Measurements from ENCODE around the gene UBR4. TPM values are rescaled to one million over a fixed set of nuclear protein-coding genes. Genes with fewer than 3 reads are reported as not detected.

UBR4 gene
- total and polyA plus RNA-seq, 11 donors: 44.8 to 150 (median 87.2) TPM

GRCh38 chr1:19208710-19209438 lies 1.2 kb downstream of the UBR4 start:
- Histone ChIP-seq H3K27me3 (no peaks in the 10 kb centered on the region), H3K36me3 (peaks cover 0 to 14% (median 7%) of the 10 kb centered on the region in 9 donors), H3K27ac (peak overlapping the region in 11 of 12 donors; percentile 87 to 98 (median 95)), H3K4me1 (peaks cover 10 to 83% (median 66%) of the 10 kb centered on the region in 12 donors), H3K9me3 (no peaks in the 10 kb centered on the region), H3K4me3 (peak overlapping the region; percentile 69 to 95 (median 86))
- 15 to 19% (median 19%) methylated on average over 8 of the region's 8 CpGs for whole genome bisulfite sequencing, 4 donors
- DNase-seq: no peak
- no peak for TF ChIP-seq CTCF (IDR thresholded peaks at IDR 0.05)
- no peak for TF ChIP-seq POLR2A (IDR thresholded peaks at IDR 0.05)
- intact Hi-C loops (cut with DNase I): loop anchor here in 1 of 10 donors (5.0 kb wide), 1 partner anchor 33 kb away; no protein-coding TSS in a partner anchor
- no peak for ATAC-seq

- no peak for DNase-seq
- peaks cover 10 to 88% (median 77%) of the 10 kb centered on the region in 12 donors for H3K4me1 ChIP-seq
- peaks cover 0 to 2% (median 0%) of the 10 kb centered on the region in 9 donors for H3K36me3 ChIP-seq
- peak overlapping the region in 1 of 12 donors; percentile 98 for H3K27ac ChIP-seq
- 27 to 38% (median 34%) methylated on average over 3 of the region's 3 CpGs for WGBS, 4 donors
- no peaks in the 10 kb centered on the region for H3K9me3 ChIP-seq
- TF ChIP-seq CTCF (IDR thresholded peaks at IDR 0.05) (no peak), POLR2A (IDR thresholded peaks at IDR 0.05) (no peak)
- H3K4me3 ChIP-seq: no peak overlapping the region
- no peaks in the 10 kb centered on the region for H3K27me3 ChIP-seq
- ATAC-seq: no peak
- intact Hi-C loops (cut with DNase I): loop anchor here in 1 of 10 donors (5.0 kb wide), 1 partner anchor 35 kb away; no protein-coding TSS in a partner anchor
Measured at GRCh38 chr1:19206947-19207346, 3.1 kb downstream of the UBR4 start.

GRCh38 chr1:19205845-19206244 lies 4.2 kb downstream of the UBR4 start:
- ATAC-seq: no peak
- Histone ChIP-seq H3K9me3 (no peaks in the 10 kb centered on the region), H3K27me3 (no peaks in the 10 kb centered on the region), H3K4me3 (no peak overlapping the region), H3K4me1 (peaks cover 6 to 87% (median 72%) of the 10 kb centered on the region in 12 donors), H3K36me3 (peaks cover 0 to 9% (median 7%) of the 10 kb centered on the region in 9 donors), H3K27ac (peak overlapping the region in 2 of 12 donors; percentile 9 to 11)
- WGBS, 4 donors: 38 to 48% (median 44%) methylated on average over 5 of the region's 5 CpGs
- intact Hi-C loops (cut with DNase I): loop anchor here in 1 of 10 donors (5.0 kb wide), 1 partner anchor 36 kb away; no protein-coding TSS in a partner anchor
- no peak for DNase-seq
- TF ChIP-seq CTCF (IDR thresholded peaks at IDR 0.05): no peak
- TF ChIP-seq POLR2A (IDR thresholded peaks at IDR 0.05): no peak

- peaks cover 0 to 14% (median 11%) of the 10 kb centered on the region in 9 donors for H3K36me3 ChIP-seq
- DNase-seq: no peak
- no peak for ATAC-seq
- H3K4me3 ChIP-seq: no peak overlapping the region
- no peaks in the 10 kb centered on the region for H3K27me3 ChIP-seq
- peak overlapping the region in 2 of 12 donors; percentile 9 to 11 for H3K27ac ChIP-seq
- intact Hi-C loops (cut with DNase I): loop anchor here in 1 of 10 donors (5.0 kb wide), 1 partner anchor 37 kb away; no protein-coding TSS in a partner anchor
- H3K4me1 ChIP-seq: peaks cover 3 to 89% (median 69%) of the 10 kb centered on the region in 12 donors
- WGBS, 4 donors: 80 to 97% (median 97%) methylated on average over 1 of the region's 1 CpG
- no peaks in the 10 kb centered on the region for H3K9me3 ChIP-seq
- TF ChIP-seq POLR2A (IDR thresholded peaks at IDR 0.05) (no peak), CTCF (IDR thresholded peaks at IDR 0.05) (no peak)
Measured at GRCh38 chr1:19205403-19205802, 4.7 kb downstream of the UBR4 start.
